ACC112 (cell line): ENCODE results near the gene GTPBP3.
"Not testable (repeated sequence)": the region's sequence is repeated elsewhere in the genome, so short reads cannot be mapped to it uniquely, and the experiment has no call there.

ENCODE experiments used
- H2AFZ ChIP-seq: fragments of 200-600 bp; sonication (generic); one replicate; pipeline ENCODE4 v1.6.0; 2017; ENCODE audit warnings: antibody characterized with exemption, low read length; ENCODE audit not compliant: unreplicated experiment
- H3K27ac ChIP-seq: fragments of 200-600 bp; sonication (generic); 2 replicates; pipeline ENCODE4 v1.5.1; 2014; ENCODE audit warnings: low read depth, mild to moderate bottlenecking, antibody characterized with exemption, low read length, moderate library complexity
- H3K27me3 ChIP-seq: fragments of 200-600 bp; sonication (generic); 2 replicates; pipeline ENCODE4 v1.6.1; 2014; ENCODE audit warnings: mild to moderate bottlenecking, antibody characterized with exemption, low read length, moderate library complexity, mixed read lengths; ENCODE audit not compliant: insufficient read depth
- H3K36me3 ChIP-seq: fragments of 200-600 bp; sonication (generic); 2 replicates; pipeline ENCODE4 v1.6.1; 2016; ENCODE audit warnings: mild to moderate bottlenecking, antibody characterized with exemption, low read length, moderate library complexity, mixed read lengths; ENCODE audit not compliant: insufficient read depth
- H3K4me1 ChIP-seq: fragments of 200-600 bp; sonication (generic); one replicate; pipeline ENCODE4 v1.6.1; 2016; ENCODE audit warnings: low read length, mixed read lengths; ENCODE audit not compliant: insufficient read depth, unreplicated experiment, control insufficient read depth
- H3K4me3 ChIP-seq: fragments of 200-600 bp; sonication (generic); 2 replicates; pipeline ENCODE4 v1.5.1; 2014; ENCODE audit warnings: mild to moderate bottlenecking, low read depth, low read length
- H3K79me2 ChIP-seq: fragments of 200-600 bp; sonication (generic); one replicate; pipeline ENCODE4 v1.6.0; 2016; ENCODE audit warnings: low read length; ENCODE audit not compliant: control insufficient read depth, unreplicated experiment, insufficient read depth

GTPBP3 gene

DNA sequence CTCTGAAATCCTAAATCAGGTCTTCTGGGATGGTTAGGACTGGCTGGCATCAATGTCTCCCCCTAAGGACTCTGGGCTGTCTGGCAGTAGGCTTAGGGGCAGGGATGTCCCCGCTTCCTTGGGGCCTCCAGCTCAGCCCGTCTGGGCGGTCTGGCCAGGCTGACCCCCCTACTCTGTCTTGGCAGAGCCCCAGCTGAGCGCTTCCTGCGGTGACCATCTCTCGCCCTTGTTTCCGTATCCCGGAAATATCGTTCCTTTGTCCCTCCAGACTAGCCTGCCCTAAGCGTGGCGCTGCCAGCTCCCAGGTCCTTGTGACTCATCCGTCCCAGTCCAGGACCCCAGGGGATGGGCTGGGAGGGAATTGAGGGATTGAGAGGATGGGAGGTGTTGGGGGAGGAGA lies 11.3 kb downstream of the GTPBP3 start:
- H3K27me3 ChIP-seq: no peaks in the 10 kb centered on the region
- no peaks in the 10 kb centered on the region for H3K79me2 ChIP-seq
- H2AFZ ChIP-seq: no peak overlapping the region
- H3K4me3 ChIP-seq: peak overlapping the region; percentile 58
- H3K36me3 ChIP-seq: no peaks in the 10 kb centered on the region
- H3K27ac ChIP-seq: peak overlapping the region; percentile 47; the same call in 1 of the 2 replicates
- peaks cover 12% of the 10 kb centered on the region for H3K4me1 ChIP-seq

DNA sequence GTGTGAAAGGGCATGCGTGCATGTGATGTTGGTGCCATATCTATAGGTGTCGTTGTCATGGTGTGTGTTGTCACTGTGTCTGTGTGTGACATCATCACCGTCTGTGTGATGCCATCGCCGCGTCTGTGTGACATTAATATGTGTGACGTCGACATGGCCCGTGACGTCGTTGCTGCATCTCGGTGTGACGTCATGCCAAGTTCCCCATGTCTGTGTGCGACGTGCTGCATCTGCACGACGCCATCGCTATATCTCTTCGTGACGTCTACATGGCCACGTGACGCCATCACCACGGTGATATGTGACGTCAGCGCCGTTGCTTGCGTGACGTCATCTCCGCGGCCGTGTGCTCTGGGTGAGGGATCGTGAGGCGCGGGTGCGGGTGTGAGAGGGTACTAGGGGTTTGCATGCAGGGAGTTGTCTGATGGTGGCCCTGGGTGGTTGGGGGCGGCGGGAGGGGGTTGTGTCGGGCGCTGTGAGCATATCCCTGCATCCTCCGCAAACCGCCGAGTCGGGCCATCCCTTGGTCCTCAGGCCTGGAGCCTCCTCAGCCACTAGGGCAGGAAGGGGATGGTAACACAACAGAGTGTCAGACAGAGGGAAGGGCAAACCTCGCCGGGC lies 14.6 kb downstream of the GTPBP3 start:
- no peak overlapping the region for H2AFZ ChIP-seq
- H3K4me3 ChIP-seq: no peak overlapping the region
- no peaks in the 10 kb centered on the region for H3K36me3 ChIP-seq
- H3K4me1 ChIP-seq: peaks cover 11% of the 10 kb centered on the region
- no peaks in the 10 kb centered on the region for H3K79me2 ChIP-seq
- no peak overlapping the region for H3K27ac ChIP-seq
- no peaks in the 10 kb centered on the region for H3K27me3 ChIP-seq

DNA sequence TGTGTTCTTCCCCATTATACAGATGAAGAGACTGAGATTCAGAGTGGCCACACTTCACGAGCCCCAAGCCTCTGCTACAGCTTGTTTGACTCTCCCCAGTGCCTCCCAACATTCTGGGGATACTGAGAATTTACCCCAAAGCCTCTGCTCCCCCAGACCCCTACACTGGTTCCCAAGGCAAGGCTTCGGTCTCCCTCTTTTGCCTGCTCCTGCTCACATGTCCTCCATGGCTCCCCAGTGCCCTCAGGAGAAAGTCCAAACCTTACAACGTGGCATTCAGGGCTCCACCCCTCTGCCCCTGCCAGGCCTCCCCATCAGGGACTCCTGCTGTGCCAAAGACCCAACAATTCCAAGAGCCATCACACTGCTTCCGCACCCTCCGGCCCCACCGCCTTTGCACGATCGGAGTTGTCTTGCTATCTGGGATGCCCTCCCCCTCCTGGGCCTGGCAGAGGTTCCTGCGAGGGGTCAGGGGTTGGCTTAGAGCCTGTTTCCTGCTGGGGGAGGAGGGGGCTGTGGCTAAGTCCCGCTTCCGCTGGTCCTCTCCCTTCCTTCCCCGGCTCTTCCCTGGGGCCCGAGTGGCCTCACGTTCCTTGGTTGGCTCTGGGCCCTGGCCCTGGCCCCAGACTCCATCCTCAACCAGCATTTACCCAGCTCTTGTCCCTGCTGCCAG lies 15.4 kb downstream of the GTPBP3 start:
- H3K27ac ChIP-seq: no peak overlapping the region
- H3K36me3 ChIP-seq: no peaks in the 10 kb centered on the region
- H3K79me2 ChIP-seq: no peaks in the 10 kb centered on the region
- H2AFZ ChIP-seq: no peak overlapping the region
- H3K27me3 ChIP-seq: no peaks in the 10 kb centered on the region
- H3K4me1 ChIP-seq: peaks cover 4% of the 10 kb centered on the region
- no peak overlapping the region for H3K4me3 ChIP-seq

GRCh38 chr19:17353386-17353785 lies 16.0 kb downstream of the GTPBP3 start:
- Histone ChIP-seq H3K27me3 (no peaks in the 10 kb centered on the region), H3K36me3 (no peaks in the 10 kb centered on the region), H3K4me3 (no peak overlapping the region), H3K79me2 (no peaks in the 10 kb centered on the region), H2AFZ (no peak overlapping the region), H3K27ac (no peak overlapping the region), H3K4me1 (peaks cover 4% of the 10 kb centered on the region)

GRCh38 chr19:17357078-17357666 lies 19.8 kb downstream of the GTPBP3 start:
- H3K4me3 ChIP-seq: no peak overlapping the region
- H3K27me3 ChIP-seq: no peaks in the 10 kb centered on the region
- no peaks in the 10 kb centered on the region for H3K4me1 ChIP-seq
- no peaks in the 10 kb centered on the region for H3K36me3 ChIP-seq
- no peaks in the 10 kb centered on the region for H3K79me2 ChIP-seq
- H2AFZ ChIP-seq: no peak overlapping the region
- H3K27ac ChIP-seq: no peak overlapping the region

DNA sequence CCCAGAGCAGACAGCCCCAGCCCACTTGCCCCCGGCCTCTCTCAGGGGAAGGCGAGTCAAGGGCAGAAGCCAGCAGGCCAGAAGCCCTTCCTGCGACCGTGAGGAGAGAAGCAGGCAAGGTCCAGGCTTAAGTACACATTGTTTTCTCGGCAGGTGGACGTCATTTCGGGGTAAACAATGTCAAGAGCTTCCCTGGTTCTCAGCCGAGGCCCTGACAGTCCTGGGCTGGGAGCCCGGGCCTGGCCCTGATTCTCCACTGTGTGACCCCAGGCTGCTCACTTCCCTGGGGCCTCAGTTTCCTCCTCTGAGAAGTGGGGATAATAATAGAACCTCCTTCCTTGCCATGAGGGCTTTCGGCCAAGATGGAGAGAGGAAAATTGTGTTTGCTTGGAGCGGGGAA lies 20.4 kb downstream of the GTPBP3 start:
- Histone ChIP-seq H3K4me1 (no peaks in the 10 kb centered on the region), H3K27ac (peak overlapping the region; percentile 34; the same call in 1 of the 2 replicates), H2AFZ (no peak overlapping the region), H3K27me3 (no peaks in the 10 kb centered on the region), H3K4me3 (no peak overlapping the region), H3K36me3 (no peaks in the 10 kb centered on the region), H3K79me2 (no peaks in the 10 kb centered on the region)

DNA sequence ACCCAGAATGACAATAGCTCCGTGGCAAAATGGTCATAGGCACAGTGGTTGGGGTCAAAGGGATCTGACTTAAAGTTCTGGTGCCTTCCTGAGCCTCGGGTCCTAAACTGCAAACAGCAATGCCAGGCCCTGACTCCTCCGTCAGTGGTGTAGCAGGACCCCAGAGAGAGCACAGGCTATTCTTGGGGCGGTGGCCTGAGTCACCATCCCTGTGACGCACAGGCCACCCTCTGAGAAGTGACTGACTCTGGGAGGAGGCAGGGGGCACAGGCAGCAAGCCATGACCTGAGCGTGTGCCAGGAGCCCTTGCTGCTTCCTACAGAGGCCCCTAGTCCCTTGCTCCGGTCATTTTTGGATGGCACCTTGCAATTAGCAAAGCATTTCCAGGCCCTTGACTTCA lies 21.0 kb downstream of the GTPBP3 start:
- Histone ChIP-seq H2AFZ (no peak overlapping the region), H3K4me3 (no peak overlapping the region), H3K79me2 (no peaks in the 10 kb centered on the region), H3K4me1 (no peaks in the 10 kb centered on the region), H3K36me3 (no peaks in the 10 kb centered on the region), H3K27me3 (no peaks in the 10 kb centered on the region), H3K27ac (peak overlapping the region; percentile 34; the same call in 1 of the 2 replicates)

GRCh38 chr19:17359905-17360800 lies 22.8 kb downstream of the GTPBP3 start:
- Histone ChIP-seq H3K36me3 (no peaks in the 10 kb centered on the region), H3K27me3 (no peaks in the 10 kb centered on the region), H3K27ac (no peak overlapping the region), H3K79me2 (no peaks in the 10 kb centered on the region), H3K4me1 (no peaks in the 10 kb centered on the region), H2AFZ (no peak overlapping the region), H3K4me3 (no peak overlapping the region)

DNA sequence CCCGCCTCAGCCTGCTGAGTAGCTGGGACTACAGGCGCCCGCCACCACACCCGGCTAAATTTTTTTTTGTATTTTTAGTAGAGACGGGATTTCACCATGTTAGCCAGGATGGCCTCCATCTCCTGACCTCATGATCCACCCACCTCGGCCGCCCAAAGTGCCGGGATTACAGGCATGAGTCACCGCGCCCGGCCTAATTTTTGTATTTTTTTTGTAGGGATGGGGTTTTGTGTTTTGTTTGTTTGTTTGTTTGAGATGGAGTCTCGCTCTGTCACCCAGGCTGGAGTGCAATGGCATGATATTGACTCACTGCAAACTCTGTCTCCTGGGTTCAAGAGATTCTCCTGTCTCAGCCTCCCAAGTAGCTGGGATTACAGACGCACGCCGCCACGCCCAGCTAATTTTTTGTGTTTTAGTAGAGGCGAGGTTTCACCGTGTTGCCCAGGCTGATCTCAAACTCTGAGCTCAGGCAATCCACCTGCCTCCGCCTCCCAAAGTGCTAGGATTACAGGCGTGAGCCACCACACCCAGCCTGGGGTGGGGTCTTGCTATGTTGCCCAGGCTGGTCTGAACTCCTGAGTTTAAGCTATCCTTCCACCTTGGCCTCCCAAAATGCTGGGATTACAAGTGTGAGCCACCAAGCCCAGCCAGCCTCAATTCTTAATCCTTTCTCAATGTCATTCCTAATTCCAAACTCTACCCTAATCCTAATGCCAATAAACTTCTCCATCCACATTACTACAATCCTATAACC lies 26.7 kb downstream of the GTPBP3 start:
- not testable (repeated sequence) for H3K79me2 ChIP-seq, H3K4me1 ChIP-seq, H3K36me3 ChIP-seq, H3K27me3 ChIP-seq, H3K4me3 ChIP-seq, H3K27ac ChIP-seq, H2AFZ ChIP-seq

DNA sequence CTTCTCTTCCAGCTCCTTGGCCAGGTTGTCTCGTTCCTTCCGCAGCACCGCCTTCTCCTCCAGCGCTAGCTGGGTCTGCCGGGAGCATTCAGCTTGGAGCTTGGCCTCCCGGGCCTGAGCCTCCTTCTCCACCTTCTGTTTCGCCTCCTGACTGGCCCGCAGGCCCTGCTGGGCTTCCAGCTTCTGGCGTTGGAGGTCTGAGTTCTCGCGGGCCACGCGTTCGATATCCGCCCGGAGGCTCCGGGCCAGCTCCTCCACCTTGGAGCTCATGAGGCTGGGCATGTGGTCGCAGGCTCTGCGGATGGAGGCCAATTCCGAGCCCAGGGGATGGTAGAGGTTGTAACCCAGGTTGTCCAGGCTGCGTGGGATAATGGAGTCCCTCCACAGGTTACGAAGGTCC lies 28.0 kb downstream of the GTPBP3 start:
- Histone ChIP-seq H3K79me2 (no peaks in the 10 kb centered on the region), H3K4me1 (no peaks in the 10 kb centered on the region), H3K27ac (no peak overlapping the region), H3K4me3 (no peak overlapping the region), H2AFZ (no peak overlapping the region), H3K27me3 (no peaks in the 10 kb centered on the region), H3K36me3 (no peaks in the 10 kb centered on the region)
